ENCODE data around the gene FMNL2. TPM values are rescaled to one million over a fixed set of nuclear protein-coding genes. Genes with fewer than 3 reads are reported as not detected.
A peak's percentile ranks its signal among the peaks of the same experiment; 100 is the strongest.

The FMNL2 gene
- total and polyA plus RNA-seq, 8 donors: 7.8 to 100.0 (median 36.5) TPM

- H3K4me1 ChIP-seq: peaks cover 0 to 5% (median 0%) of the 10 kb centered on the region in 4 donors
- no peak overlapping the region for H3K4me3 ChIP-seq
- no peak overlapping the region for H3K27ac ChIP-seq
- no peak for DNase-seq
- 86 to 93% (median 90%) methylated on average over 4 of the region's 4 CpGs for WGBS, 5 donors
- TF ChIP-seq CTCF (IDR thresholded peaks at IDR 0.05) (no peak), POLR2A (IDR thresholded peaks at IDR 0.05) (no peak), POLR2AphosphoS5 (IDR thresholded peaks at IDR 0.05) (no peak), EP300 (IDR thresholded peaks at IDR 0.05) (no peak)
- intact Hi-C loops (cut with DNase I; ENCODE audit: low total_unique reads): no loop called here
- peaks cover 0 to 79% (median 64%) of the 10 kb centered on the region in 4 donors for H3K36me3 ChIP-seq
- no peaks in the 10 kb centered on the region for H3K27me3 ChIP-seq
- H3K9me3 ChIP-seq: no peaks in the 10 kb centered on the region
These were observed 282.6 kb downstream of the FMNL2 start for GRCh38 chr2:152617456-152618192.

GRCh38 chr2:152618193-152618564 lies 283.2 kb downstream of the FMNL2 start:
- Histone ChIP-seq H3K9me3 (no peaks in the 10 kb centered on the region), H3K4me3 (no peak overlapping the region), H3K4me1 (no peaks in the 10 kb centered on the region), H3K27me3 (no peaks in the 10 kb centered on the region), H3K27ac (no peak overlapping the region), H3K36me3 (peaks cover 0 to 76% (median 64%) of the 10 kb centered on the region in 4 donors)
- intact Hi-C loops (cut with DNase I; ENCODE audit: low total_unique reads): no loop called here
- WGBS, 5 donors: 73 to 82% (median 78%) methylated on average over 5 of the region's 5 CpGs
- no peak for TF ChIP-seq EP300 (IDR thresholded peaks at IDR 0.05)
- TF ChIP-seq POLR2A (IDR thresholded peaks at IDR 0.05): no peak
- no peak for TF ChIP-seq POLR2AphosphoS5 (IDR thresholded peaks at IDR 0.05)
- TF ChIP-seq CTCF (IDR thresholded peaks at IDR 0.05): no peak
- DNase-seq: no peak

- H3K36me3 ChIP-seq: peaks cover 0 to 72% (median 56%) of the 10 kb centered on the region in 4 donors
- intact Hi-C loops (cut with DNase I; ENCODE audit: low total_unique reads): loop anchor here (10.0 kb wide), 1 partner anchor 285 kb away; the partner anchor contains the start of gene FMNL2
- peak overlapping the region in 3 of 5 donors; percentile 33 to 77 (median 46) for H3K27ac ChIP-seq
- no peaks in the 10 kb centered on the region for H3K4me1 ChIP-seq
- 75 to 90% (median 86%) methylated on average over 7 of the region's 7 CpGs for WGBS, 5 donors
- H3K9me3 ChIP-seq: no peaks in the 10 kb centered on the region
- no peaks in the 10 kb centered on the region for H3K27me3 ChIP-seq
- TF ChIP-seq POLR2A (IDR thresholded peaks at IDR 0.05) (no peak), EP300 (IDR thresholded peaks at IDR 0.05) (no peak), POLR2AphosphoS5 (IDR thresholded peaks at IDR 0.05) (peak in 2 of 3 donors; percentile 29 to 54), CTCF (IDR thresholded peaks at IDR 0.05) (no peak)
- no peak overlapping the region for H3K4me3 ChIP-seq
- DNase-seq: peak in 1 of 2 donors; percentile 76
These were observed 285.2 kb downstream of the FMNL2 start for GRCh38 chr2:152620208-152620607.

GRCh38 chr2:152620985-152621384 lies 286.0 kb downstream of the FMNL2 start:
- Histone ChIP-seq H3K9me3 (no peaks in the 10 kb centered on the region), H3K27me3 (no peaks in the 10 kb centered on the region), H3K27ac (peak overlapping the region in 3 of 5 donors; percentile 33 to 77 (median 46)), H3K4me3 (no peak overlapping the region), H3K36me3 (peaks cover 0 to 65% (median 49%) of the 10 kb centered on the region in 4 donors), H3K4me1 (no peaks in the 10 kb centered on the region)
- no peak for TF ChIP-seq POLR2AphosphoS5 (IDR thresholded peaks at IDR 0.05)
- intact Hi-C loops (cut with DNase I; ENCODE audit: low total_unique reads): loop anchor here (10.0 kb wide), 1 partner anchor 286 kb away; the partner anchor contains the start of gene FMNL2
- 86 to 94% (median 92%) methylated on average over 9 of the region's 9 CpGs for WGBS, 5 donors
- DNase-seq: no peak

GRCh38 chr2:152622219-152622618 lies 287.2 kb downstream of the FMNL2 start:
- intact Hi-C loops (cut with DNase I; ENCODE audit: low total_unique reads): loop anchor here (10.0 kb wide), 1 partner anchor 287 kb away; the partner anchor contains the start of gene FMNL2
- TF ChIP-seq POLR2A (IDR thresholded peaks at IDR 0.05): no peak
- TF ChIP-seq EP300 (IDR thresholded peaks at IDR 0.05): no peak
- no peak for TF ChIP-seq CTCF (IDR thresholded peaks at IDR 0.05)
- TF ChIP-seq POLR2AphosphoS5 (IDR thresholded peaks at IDR 0.05): no peak
- 70 to 94% (median 87%) methylated on average over 3 of the region's 3 CpGs for WGBS, 5 donors
- no peak overlapping the region for H3K4me3 ChIP-seq
- peaks cover 0 to 11% (median 2%) of the 10 kb centered on the region in 4 donors for H3K4me1 ChIP-seq
- H3K27me3 ChIP-seq: no peaks in the 10 kb centered on the region
- H3K9me3 ChIP-seq: no peaks in the 10 kb centered on the region
- H3K27ac ChIP-seq: peak overlapping the region in 1 of 5 donors; percentile 1
- peaks cover 0 to 55% (median 41%) of the 10 kb centered on the region in 4 donors for H3K36me3 ChIP-seq
- peak in 1 of 2 donors; percentile 60 for DNase-seq

Measured in stomach (tissue), 9 donors.